Cardiac fibroblast (primary cell): Measurements from ENCODE around the gene TPRA1.

Source experiments
- DNase-seq, 2 donors: peaks; one replicate each; pipeline versions ENCODE4 v3.0.0 to v3.0.0-alpha.2; 2010; ENCODE audit warnings: low read depth in 2 of 2
- H3K4me3 ChIP-seq, 2 donors: replicated peaks in 1 of 2; 1 replicate in 1 of 2; 2 replicates in 1 of 2; pipeline ENCODE4 v1.5.1; 2011; ENCODE audit warnings: low read depth in 2 of 2, low read length in 2 of 2, mild to moderate bottlenecking in 2 of 2, moderate library complexity in 1 of 2
- TF ChIP-seq, protein P1 (sequence below): IDR thresholded peaks from one replicate; pipeline ENCODE4 v1.5.1; 2011; ENCODE audit warnings: low read depth, mild to moderate bottlenecking, low read length, inconsistent platforms

TPRA1 gene

DNA sequence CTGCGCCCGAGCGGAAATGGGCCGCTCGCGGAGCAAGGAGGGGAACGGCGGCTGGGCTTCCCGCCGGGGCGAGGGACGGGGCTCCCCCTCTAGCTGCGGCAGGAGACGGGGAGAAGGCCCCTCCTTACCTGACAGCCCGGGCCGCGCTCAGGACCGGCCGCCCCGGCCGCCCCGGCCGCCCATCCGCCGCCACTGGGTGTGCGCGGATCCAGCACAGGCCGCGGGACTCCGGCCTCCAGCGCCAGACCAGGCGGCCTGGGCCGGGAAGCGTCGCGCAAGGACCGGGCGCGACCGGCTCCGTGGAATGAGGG is 296 bp downstream of the TPRA1 start:
- H3K4me3 ChIP-seq: peak overlapping the region; percentile 87 to 90
- no peak for DNase-seq
- TF ChIP-seq, protein P1, sequence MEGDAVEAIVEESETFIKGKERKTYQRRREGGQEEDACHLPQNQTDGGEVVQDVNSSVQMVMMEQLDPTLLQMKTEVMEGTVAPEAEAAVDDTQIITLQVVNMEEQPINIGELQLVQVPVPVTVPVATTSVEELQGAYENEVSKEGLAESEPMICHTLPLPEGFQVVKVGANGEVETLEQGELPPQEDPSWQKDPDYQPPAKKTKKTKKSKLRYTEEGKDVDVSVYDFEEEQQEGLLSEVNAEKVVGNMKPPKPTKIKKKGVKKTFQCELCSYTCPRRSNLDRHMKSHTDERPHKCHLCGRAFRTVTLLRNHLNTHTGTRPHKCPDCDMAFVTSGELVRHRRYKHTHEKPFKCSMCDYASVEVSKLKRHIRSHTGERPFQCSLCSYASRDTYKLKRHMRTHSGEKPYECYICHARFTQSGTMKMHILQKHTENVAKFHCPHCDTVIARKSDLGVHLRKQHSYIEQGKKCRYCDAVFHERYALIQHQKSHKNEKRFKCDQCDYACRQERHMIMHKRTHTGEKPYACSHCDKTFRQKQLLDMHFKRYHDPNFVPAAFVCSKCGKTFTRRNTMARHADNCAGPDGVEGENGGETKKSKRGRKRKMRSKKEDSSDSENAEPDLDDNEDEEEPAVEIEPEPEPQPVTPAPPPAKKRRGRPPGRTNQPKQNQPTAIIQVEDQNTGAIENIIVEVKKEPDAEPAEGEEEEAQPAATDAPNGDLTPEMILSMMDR: no peak

DNA sequence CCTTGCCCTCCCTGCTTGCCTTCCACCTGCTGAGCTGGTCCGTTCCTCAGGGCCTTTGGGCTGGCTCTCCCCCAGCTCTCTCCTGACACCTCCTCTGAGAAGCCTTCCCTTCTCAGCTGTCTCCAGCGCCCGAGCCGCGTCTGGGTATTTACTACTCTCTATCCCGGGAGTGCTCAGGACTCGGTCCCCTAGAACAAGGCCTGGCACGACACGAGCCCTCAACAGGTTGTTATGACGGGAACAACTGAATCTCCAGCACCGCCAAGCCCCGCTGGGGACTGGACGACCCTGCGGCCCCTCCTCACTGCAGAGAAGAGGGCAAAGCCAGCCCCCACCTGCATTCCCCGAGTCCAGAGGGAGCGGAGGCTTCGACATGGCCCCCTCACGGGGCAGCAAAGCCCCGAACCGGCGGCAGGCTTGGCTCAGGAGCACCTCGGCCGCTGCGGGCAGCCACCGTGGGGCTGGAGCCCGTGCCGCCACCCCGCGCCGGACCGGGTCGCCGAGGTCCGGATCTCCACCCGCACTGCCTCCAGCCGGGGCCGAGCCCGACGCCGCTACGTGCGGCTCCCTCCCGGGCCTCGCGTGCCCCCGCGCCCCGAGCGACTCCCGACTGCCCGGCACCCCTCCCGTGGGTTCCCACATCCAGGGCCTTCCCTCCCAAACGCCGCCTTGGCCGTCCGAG is 792 bp downstream of the TPRA1 start:
- peak in 1 of 2 donors; percentile 15 for DNase-seq
- TF ChIP-seq, protein P1: no peak
- peak overlapping the region; percentile 87 to 90 for H3K4me3 ChIP-seq

DNA sequence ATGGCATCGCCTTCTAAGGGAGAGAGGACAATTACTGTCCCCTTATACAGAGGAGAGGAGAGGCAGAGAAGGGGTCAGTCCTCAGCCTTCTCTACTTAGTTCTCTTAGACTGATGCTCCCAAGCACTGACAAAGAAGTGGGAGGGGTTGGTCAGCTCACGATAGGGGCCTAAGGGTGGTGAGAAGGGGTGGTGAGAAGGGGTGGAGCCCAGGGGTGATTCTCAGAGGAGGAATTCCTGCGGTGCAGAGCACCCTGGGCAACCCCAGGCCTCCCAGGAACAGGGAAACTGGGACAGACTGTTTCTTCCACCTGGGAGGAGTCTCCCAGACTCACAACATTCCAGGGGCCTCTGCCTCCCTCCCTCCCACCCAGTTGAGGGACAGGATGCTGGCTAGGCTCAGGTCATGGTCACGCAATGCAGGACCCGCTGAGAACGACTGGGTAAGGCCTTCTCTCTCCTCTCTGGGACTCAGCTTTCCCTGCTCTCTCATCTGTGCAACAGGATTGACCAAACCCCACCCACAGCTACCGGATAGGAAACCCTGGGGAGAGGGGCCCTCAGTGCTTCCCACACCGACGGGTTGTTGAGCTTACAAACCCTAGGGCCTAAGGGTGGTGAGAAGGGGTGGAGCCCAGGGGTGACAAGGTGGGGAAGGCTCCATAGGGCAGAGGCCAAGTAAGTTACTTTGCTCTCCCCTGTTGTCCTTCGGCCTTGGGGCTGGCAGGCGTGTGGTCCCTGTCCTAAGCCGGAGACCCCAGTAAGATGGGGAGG is 1.5 kb downstream of the TPRA1 start:
- TF ChIP-seq, protein P1: no peak
- H3K4me3 ChIP-seq: peak overlapping the region; percentile 87 to 90
- DNase-seq: peak; percentile 65 to 72

DNA sequence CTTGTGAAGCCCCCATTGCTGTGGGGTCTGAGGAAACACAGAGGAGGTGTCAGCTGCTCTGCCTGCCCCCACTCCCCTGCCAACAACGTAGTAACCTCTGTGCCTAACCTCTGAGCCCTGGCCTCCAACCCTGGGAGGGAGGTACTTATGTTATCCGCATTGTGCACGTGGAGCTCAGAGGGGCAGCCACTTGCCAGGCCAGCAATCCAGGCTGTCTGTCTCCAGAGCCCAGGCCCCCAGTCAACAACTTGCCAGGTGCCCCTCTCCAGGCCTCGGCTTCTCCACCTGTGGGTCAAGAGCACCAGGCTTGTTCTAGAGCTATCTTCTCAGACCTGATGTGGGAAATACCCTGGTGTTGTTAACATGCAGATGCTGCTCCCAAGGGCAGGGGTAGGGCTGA is 2.7 kb downstream of the TPRA1 start:
- DNase-seq: no peak
- no peak overlapping the region for H3K4me3 ChIP-seq
- TF ChIP-seq, protein P1: no peak

DNA sequence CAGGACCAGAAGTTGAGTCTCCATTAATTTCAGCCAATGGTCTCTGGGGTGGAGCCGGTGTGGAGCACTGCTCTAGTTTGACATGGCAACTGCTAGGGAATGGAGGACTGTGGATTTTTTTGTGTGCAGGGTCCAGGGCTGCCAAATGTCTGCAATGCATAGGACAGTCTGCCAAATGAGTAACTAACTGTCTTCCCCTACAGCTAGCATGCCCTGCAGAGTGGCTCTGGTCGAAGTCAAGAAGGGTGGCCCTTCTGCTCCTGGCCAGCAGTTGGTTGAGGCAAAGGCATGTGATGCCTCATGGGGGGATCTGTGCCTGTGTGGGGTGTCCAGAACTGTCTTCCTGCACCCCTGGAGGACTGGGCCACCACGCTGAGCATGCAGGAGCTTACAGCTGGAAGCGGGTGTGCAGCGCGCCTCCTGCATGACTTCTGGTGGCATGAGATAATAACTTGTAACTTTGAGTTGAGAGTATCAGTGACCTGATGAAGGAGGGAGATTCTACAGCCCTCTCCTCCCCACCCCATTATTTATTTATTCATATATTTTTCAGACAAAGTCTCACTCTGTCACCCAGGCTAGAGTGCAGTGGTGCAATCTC is 4.6 kb downstream of the TPRA1 start:
- no peak for DNase-seq
- TF ChIP-seq, protein P1: no peak
- H3K4me3 ChIP-seq: no peak overlapping the region

DNA sequence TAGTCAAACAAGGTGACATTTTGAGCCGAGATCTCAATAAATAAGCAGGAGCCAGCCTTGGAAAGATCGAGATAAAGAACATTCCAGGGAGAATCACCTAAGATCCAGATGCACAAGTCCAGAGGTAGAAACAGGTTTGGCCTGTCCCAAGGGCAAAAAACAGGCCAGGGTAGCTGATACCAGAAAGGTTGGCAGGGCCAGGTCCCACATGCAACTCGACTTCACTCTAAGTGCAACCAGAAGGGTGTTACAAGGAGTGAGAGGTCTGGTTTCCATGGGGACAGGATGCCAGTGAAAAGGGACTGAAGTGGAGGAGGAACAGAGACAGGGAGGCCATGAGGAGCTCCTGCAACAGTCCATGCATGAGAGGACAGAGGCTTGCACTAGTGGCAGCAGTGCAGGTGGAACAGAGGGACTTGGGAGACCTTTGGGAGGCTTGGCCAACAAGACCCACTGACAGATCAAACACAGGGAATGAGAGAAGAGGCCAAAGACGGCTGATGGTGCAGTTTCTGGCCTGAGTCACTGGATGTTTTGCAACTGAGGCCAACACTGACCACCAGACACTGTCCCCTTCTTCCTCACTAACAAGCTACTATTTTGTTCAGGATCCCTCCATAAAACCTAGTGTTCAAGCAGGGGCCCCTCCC is 5.2 kb downstream of the TPRA1 start:
- no peak overlapping the region for H3K4me3 ChIP-seq
- TF ChIP-seq, protein P1: no peak
- peak; percentile 11 to 39 for DNase-seq
